GM12873 (cell line): ENCODE measurements around the gene ADAMTS2.
A peak's percentile ranks its signal among the peaks of the same experiment; 100 is the strongest.

Source experiments
- CTCF ChIP-seq: IDR thresholded peaks from 2 replicates; pipeline ENCODE4 v1.5.1; 2012; ENCODE audit warnings: low read depth, mild to moderate bottlenecking, moderate library complexity, low read length, control low read depth; ENCODE audit not compliant: insufficient read depth; ENCODE audit errors: missing control alignments

Gene ADAMTS2

GRCh38 chr5:179171251-179171815, 173.9 kb downstream of the ADAMTS2 start:
- TF ChIP-seq CTCF, result no peak

DNA sequence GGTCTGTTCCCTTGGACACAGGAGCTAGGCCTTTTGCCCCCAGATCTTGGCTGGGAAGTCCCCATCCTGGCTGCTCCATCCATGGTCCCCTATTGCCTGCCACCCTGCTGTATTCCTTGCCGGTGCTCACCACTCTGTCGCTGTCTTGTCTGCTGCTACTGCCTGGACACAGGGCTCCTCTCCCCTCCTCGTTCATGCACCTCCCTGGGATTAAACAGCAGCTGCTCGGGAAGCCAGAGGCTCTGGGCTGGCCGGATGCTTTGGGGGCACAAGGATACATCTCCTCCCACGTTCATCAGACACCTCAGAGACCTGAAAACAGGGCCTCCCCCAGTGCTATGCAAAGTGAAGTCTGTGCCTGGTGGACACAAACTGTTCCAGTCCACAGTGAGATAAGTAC, 174.7 kb downstream of the ADAMTS2 start:
- TF ChIP-seq CTCF, result no peak

DNA sequence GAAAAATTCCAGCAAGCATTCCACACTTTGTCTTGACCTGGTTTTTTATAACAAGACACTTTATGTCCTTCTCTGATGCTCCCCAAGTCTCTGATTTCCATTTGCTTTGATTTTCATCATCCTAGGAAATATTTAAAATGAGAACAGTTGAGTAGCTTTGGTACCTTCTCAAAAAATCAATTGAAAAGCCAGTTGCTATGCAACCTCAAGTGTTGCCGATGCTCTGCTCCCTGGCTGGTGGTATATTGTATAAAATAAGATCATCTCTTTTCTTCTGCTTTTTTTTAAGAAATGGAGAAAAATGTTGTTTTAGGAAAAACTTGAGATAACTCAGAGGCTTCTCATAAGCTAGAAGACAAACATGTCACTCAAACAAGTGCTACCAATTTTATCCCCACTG, 175.4 kb downstream of the ADAMTS2 start:
- TF ChIP-seq CTCF, result no peak

GRCh38 chr5:179168664-179169063, 176.6 kb downstream of the ADAMTS2 start:
- TF ChIP-seq CTCF, result no peak

- TF ChIP-seq CTCF, result no peak
Observed at GRCh38 chr5:179167871-179168451, 177.3 kb downstream of the ADAMTS2 start.

- TF ChIP-seq CTCF, result peak; percentile 63
Observed at GRCh38 chr5:179166886-179167841, 178.1 kb downstream of the ADAMTS2 start.
